Activated naive CD8-positive, alpha-beta T cell treated with anti-CD3 and anti-CD28 coated beads for 36 hours (primary cell): ENCODE data around the gene ANKRD28. TPM values are rescaled to one million over a fixed set of nuclear protein-coding genes. Genes with fewer than 3 reads are reported as not detected.

ENCODE experiments used
- DNase-seq: peaks from one replicate; pipeline ENCODE4 v3.0.0; 2021
- H3K27ac Mint-ChIP-seq: one replicate; pipeline ENCODE4 v1.8.0; 2022; ENCODE audit warnings: mild to moderate bottlenecking, moderate library complexity, mixed read lengths
- H3K27me3 Mint-ChIP-seq: one replicate; pipeline ENCODE4 v1.8.0; 2022; ENCODE audit warnings: mild to moderate bottlenecking, mixed read lengths
- H3K36me3 Mint-ChIP-seq: one replicate; pipeline ENCODE4 v1.8.0; 2021; ENCODE audit warnings: mild to moderate bottlenecking, mixed read lengths
- H3K4me1 Mint-ChIP-seq: one replicate; pipeline ENCODE4 v1.8.0; 2021; ENCODE audit warnings: mixed read lengths
- H3K4me3 Mint-ChIP-seq: one replicate; pipeline ENCODE4 v1.8.0; 2022; ENCODE audit warnings: mild to moderate bottlenecking, moderate library complexity, mixed read lengths
- H3K9me3 Mint-ChIP-seq: one replicate; pipeline ENCODE4 v1.8.0; 2022; ENCODE audit warnings: mixed read lengths
- total RNA-seq, 2 experiments: library from RNA; stranded (reverse); gene quantifications; one replicate each; pipeline ENCODE4 v1.2.3, GENCODE V29; 2021

Gene ANKRD28
- total RNA-seq, 2 experiments from 2014 or later: 31.2 to 33.1 TPM

DNA sequence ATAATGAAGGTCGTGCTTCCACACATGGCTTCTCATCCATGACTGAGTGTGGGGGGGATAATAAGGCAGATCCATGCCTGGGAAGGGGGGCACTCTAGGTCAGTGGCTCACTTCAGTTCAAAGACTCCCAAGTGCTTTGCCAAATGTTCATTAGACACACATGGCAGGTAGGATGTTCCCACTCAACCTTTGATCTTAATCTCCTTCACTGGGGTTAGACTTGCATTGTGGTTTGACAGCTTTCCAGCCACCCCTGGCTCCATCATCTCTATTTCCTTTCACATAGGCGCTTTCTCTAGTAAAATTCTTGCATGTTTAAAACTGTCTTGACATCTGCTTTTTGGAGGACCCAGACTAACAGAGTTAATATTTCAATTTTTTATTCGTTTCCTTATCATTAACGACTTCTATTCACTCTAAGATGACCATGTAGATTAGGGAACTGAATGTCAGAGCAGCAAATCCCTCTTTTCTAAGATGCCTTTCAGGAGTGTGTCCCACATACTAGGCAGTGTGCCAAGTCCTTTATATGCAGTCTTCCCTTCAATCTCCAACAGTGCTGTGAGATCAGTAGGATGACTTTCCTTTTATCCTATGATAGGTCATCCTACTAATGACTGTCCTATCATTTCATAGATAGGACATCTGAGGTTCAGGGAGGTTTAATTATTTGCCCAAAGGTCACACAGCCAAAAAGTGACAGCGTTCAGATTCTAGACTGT, 138.4 kb downstream of the ANKRD28 start:
- peaks cover 7% of the 10 kb centered on the region for H3K4me1 Mint-ChIP-seq
- no peaks in the 10 kb centered on the region for H3K27me3 Mint-ChIP-seq
- no peak overlapping the region for H3K27ac Mint-ChIP-seq
- peaks cover 11% of the 10 kb centered on the region for H3K36me3 Mint-ChIP-seq
- H3K9me3 Mint-ChIP-seq: peaks cover 21% of the 10 kb centered on the region
- no peak overlapping the region for H3K4me3 Mint-ChIP-seq
- DNase-seq: no peak

DNA sequence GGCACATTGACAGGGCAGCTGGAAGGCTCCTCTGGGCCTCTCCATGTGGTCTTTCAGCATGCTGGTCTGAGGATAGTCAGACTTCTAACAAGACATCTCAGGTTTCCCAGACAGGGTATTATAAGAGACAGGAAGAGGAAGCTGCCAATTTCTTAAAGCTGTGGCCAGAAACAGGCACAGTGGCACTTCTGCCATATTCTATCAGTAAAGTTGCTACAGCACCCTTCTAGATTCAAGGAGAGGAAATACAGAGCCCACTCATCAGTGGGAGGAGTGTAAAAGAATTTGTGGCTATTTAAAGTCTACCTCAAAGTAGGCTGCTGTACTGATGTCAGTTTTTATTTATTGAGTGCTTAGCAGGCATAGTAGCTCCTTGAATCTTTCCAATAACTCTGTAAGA, 140.8 kb downstream of the ANKRD28 start:
- peaks cover 12% of the 10 kb centered on the region for H3K36me3 Mint-ChIP-seq
- peaks cover under 1% of the 10 kb centered on the region for H3K27me3 Mint-ChIP-seq
- H3K4me1 Mint-ChIP-seq: peaks cover 7% of the 10 kb centered on the region
- DNase-seq: no peak
- no peak overlapping the region for H3K4me3 Mint-ChIP-seq
- no peak overlapping the region for H3K27ac Mint-ChIP-seq
- H3K9me3 Mint-ChIP-seq: peaks cover 16% of the 10 kb centered on the region

DNA sequence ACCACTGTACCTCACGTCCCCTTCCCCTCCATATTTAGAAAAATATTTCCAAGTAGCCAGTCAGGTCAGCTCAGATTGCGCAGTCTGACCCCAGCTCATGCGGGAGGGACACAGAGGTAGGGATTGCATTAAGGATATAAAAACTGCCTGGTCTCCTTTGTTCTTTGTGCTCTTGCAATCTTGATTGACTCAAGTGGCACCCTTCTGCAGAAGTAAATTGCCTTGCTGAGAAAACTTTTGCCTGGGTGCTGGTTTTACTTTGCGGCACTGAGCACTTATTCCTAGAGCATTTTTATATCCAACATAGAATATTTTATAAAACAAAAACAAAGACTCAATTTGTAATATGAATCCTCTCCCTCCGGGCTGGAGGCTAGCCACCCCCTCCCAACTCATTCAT, 141.4 kb downstream of the ANKRD28 start:
- H3K27ac Mint-ChIP-seq: no peak overlapping the region
- H3K4me1 Mint-ChIP-seq: peaks cover 7% of the 10 kb centered on the region
- no peak overlapping the region for H3K4me3 Mint-ChIP-seq
- H3K27me3 Mint-ChIP-seq: peaks cover 7% of the 10 kb centered on the region
- peaks cover 12% of the 10 kb centered on the region for H3K36me3 Mint-ChIP-seq
- no peak for DNase-seq
- peaks cover 16% of the 10 kb centered on the region for H3K9me3 Mint-ChIP-seq

DNA sequence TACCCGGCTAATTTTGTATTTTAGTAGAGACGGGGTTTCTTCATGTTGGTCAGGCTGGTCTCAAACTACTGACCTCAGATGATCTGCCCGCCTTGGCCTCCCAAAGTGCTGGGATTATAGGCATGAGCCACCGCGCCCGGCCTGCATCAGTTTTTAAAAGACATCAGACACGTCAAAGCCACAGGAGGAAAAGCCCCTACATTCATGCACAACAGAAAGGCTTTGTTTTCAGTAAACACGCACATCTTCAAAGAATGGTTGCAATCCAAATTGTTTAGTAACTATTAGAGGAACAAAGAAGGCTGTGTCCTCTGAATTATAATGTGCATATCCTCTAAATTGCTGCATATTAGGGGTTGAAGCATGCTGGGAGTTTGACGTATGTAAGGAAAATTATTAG, 142.9 kb downstream of the ANKRD28 start:
- Mint-ChIP-seq H3K4me3 (no peak overlapping the region), H3K27me3 (peaks cover 22% of the 10 kb centered on the region), H3K9me3 (peaks cover 16% of the 10 kb centered on the region), H3K27ac (no peak overlapping the region), H3K4me1 (peaks cover 5% of the 10 kb centered on the region), H3K36me3 (peaks cover 12% of the 10 kb centered on the region)
- no peak for DNase-seq

DNA sequence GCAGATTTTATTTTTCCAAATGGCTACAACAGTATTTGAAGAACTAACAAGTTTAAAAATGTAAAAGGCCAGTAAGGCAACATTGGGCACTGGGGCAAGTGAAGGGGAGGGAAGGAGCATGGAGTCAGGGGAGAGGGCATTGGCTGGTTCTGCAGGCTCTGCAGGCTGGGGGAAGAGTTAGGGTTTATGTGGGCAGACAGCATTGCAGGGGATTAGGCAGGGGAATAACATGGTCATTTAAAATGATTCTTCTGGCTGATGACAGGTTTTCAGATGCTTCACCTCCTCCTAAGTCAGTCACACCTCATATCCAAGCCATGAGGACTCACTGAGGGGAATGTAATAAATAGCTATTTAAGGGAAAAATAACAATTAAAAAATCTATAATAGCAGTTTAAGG, 143.7 kb downstream of the ANKRD28 start:
- DNase-seq: no peak
- Mint-ChIP-seq H3K27me3 (peaks cover 28% of the 10 kb centered on the region), H3K36me3 (peaks cover 17% of the 10 kb centered on the region), H3K9me3 (peaks cover 21% of the 10 kb centered on the region), H3K27ac (no peak overlapping the region), H3K4me1 (peaks cover 6% of the 10 kb centered on the region), H3K4me3 (no peak overlapping the region)

DNA sequence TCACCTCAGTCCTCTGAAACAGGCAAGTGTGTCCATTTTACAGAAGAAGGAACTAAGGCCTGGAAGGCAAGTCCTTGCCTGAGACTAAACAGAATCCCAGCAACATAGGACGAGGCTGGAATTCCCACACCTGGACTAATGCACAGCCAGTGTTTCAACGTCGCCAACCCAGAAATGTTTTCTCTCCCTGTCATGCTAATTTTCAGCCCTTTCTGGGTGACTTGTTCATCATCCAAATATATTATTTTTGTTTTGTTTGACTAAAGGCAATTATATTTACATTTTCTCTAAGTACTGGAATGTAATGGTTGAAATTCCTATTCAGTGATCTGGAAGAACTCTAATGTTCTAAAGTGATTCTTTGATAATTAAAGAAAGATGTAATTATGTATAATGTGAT, 144.5 kb downstream of the ANKRD28 start:
- Mint-ChIP-seq H3K36me3 (peaks cover 17% of the 10 kb centered on the region), H3K4me1 (peaks cover 12% of the 10 kb centered on the region), H3K27ac (no peak overlapping the region), H3K9me3 (peaks cover 21% of the 10 kb centered on the region), H3K4me3 (no peak overlapping the region), H3K27me3 (peaks cover 32% of the 10 kb centered on the region)
- no peak for DNase-seq

DNA sequence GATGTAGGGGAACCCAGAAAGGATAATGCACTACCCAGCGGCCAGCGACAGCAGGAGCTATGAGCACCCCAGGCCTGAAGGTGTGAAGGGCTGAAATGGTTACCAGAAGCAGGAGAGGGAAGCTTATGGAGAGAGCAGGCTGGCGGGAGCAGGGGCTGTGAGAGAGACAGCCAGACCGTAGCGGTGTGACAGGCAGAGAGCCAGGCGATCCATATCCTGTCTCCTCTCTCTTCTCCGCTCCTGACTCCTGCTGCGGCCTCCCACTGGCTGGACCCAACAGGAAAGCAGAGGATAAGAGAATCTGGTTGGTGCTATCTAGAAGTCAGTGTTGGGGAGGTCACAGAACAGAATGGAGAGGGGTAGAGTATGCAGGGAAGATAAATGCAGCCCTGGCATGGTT, 146.4 kb downstream of the ANKRD28 start:
- H3K4me3 Mint-ChIP-seq: no peak overlapping the region
- H3K9me3 Mint-ChIP-seq: peaks cover 13% of the 10 kb centered on the region
- no peak overlapping the region for H3K27ac Mint-ChIP-seq
- peaks cover 35% of the 10 kb centered on the region for H3K27me3 Mint-ChIP-seq
- no peak for DNase-seq
- H3K36me3 Mint-ChIP-seq: peaks cover 16% of the 10 kb centered on the region
- H3K4me1 Mint-ChIP-seq: peaks cover 30% of the 10 kb centered on the region

DNA sequence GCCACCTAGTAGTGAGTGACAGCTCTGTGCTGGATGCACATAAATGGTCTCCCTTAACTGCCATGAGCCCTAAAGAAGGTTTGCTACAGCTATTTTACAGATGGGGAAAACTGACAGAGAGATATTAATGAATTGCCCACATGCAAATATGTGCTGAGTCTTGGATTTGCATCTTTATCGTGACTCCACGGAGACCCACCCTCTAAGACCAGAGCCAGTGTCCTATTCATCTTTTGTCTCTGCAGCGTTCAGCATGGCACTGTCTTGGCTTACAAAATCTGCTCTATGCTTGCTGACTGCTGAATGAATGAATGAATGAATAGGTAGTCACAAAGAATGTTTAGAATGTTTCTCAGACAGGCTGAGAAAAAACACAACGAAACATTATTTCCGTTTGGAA, 147.9 kb downstream of the ANKRD28 start:
- no peak for DNase-seq
- peaks cover 41% of the 10 kb centered on the region for H3K27me3 Mint-ChIP-seq
- H3K4me1 Mint-ChIP-seq: peaks cover 33% of the 10 kb centered on the region
- H3K36me3 Mint-ChIP-seq: peaks cover 10% of the 10 kb centered on the region
- H3K4me3 Mint-ChIP-seq: no peak overlapping the region
- H3K27ac Mint-ChIP-seq: no peak overlapping the region
- H3K9me3 Mint-ChIP-seq: peaks cover 5% of the 10 kb centered on the region

DNA sequence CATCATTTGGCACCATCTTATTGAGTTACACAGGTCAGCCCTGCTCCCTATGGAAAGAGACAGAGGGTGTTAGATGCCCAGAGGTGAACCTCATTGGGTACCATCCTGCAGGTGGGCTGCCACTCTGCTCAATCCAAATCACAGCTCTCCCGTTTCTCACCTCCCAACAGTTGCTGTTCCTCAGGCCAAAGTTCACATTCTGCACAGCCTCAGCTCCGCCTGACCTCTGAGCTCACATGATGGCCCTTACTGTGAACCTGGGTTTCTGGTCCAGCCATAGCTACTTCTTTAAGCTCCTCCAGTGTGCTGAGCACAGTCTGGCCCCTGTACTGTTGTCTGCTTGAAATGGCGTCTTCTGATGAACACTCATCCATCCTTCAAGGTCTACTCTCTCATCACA, 148.4 kb downstream of the ANKRD28 start:
- peaks cover 10% of the 10 kb centered on the region for H3K36me3 Mint-ChIP-seq
- no peak overlapping the region for H3K4me3 Mint-ChIP-seq
- H3K27ac Mint-ChIP-seq: no peak overlapping the region
- H3K27me3 Mint-ChIP-seq: peaks cover 41% of the 10 kb centered on the region
- no peak for DNase-seq
- H3K9me3 Mint-ChIP-seq: peaks cover 4% of the 10 kb centered on the region
- peaks cover 33% of the 10 kb centered on the region for H3K4me1 Mint-ChIP-seq

DNA sequence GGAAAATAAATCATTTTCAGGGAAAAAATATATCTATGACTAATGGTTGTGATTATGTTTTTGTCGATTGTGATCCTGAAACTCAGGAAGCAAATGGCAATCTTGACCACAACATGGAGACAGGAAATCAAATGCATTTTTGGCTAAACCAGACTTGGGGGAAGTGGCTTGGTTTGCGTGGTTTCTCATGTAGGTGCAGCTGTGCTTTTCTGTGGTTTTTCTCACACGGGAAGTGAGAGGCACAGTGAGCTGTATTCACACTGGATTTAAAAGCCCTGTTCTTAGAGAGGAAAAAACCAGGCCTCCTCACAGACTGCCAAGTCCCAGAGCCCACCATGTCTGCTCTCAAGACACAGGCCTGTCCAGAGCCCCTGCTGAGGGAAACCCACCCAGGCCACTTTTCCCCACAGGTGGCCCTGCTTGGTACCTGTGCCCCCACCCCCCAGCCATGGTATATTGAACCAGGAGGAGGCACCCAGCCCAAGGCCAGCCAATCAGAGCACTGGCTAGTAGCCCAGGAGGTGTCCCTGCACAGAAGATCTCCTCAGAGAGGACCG, 150.1 kb downstream of the ANKRD28 start:
- peaks cover 4% of the 10 kb centered on the region for H3K9me3 Mint-ChIP-seq
- H3K4me3 Mint-ChIP-seq: peak overlapping the region; percentile 53
- peaks cover 33% of the 10 kb centered on the region for H3K4me1 Mint-ChIP-seq
- peaks cover 41% of the 10 kb centered on the region for H3K27me3 Mint-ChIP-seq
- peaks cover 9% of the 10 kb centered on the region for H3K36me3 Mint-ChIP-seq
- peak; percentile 71 for DNase-seq
- peak overlapping the region; percentile 86 for H3K27ac Mint-ChIP-seq

DNA sequence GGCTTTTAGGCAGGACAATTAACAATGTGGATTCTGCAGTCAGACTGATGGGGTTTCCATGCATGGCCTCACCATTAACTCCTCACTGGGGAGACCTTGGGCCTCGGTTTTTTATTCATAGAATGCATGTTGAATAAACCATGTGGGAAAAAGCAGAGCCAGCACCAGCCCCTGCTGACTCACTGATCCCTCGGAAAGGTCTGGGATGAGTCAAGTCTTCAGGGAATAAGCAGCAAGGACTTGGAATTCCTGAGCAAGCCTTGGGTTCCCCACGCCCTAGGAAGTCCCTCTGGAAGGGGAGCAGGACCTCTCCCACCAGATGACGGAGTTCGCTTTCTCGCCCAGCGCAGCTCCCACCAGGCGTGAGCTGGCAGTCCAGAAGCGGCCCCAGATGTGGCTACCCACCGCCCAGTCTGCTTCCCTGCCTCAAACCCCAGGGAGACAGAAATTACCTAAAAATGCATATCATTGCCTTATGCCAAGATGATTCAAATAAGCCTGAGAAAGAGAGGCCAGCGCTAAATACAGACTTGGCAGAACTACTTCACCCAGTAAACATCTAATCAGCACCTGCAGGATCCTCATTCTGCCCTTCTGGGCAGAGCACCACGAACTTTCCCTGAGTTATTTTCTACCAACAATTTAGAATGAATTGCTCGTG, 150.8 kb downstream of the ANKRD28 start:
- Mint-ChIP-seq H3K27ac (peak overlapping the region; percentile 86), H3K9me3 (peaks cover 4% of the 10 kb centered on the region), H3K36me3 (peaks cover 12% of the 10 kb centered on the region), H3K4me3 (peak overlapping the region; percentile 53), H3K4me1 (peaks cover 33% of the 10 kb centered on the region), H3K27me3 (peaks cover 40% of the 10 kb centered on the region)
- no peak for DNase-seq

DNA sequence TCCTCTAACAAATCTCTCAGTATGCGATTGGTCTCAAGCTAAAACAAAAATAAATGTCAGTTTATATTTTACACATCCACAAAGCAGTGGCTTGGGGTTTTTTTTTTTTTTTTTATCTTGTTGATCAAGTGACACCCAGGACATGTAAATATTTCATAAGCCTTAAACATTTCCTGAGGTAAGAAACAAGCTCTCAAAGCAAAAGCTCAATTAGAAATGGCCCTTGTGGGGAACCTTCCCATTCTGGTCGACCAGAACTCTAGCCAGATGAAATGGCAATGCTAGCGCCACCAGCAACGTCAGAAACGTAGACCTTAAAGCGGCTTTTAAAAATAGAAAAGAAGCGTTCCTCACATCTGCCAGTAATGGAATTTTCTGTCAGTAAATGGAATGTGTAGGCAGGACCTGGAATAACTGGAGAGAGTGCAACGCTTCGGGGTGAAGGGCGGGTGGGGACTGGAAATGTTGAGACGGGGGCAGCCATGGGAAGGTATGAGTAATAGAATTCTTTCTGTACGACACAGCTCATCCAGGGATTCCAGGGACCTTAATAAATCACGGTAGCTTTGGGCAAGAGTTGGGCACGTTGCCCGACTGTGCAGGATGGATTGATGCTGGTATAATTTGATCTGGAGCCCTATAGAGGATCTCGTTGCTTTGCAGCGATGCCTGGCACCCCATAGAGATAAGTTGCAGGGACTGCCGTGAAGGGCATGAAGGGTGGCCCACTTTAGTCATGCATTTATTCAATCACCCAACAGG, 151.9 kb downstream of the ANKRD28 start:
- Mint-ChIP-seq H3K4me1 (peaks cover 35% of the 10 kb centered on the region), H3K36me3 (peaks cover 14% of the 10 kb centered on the region), H3K27me3 (peaks cover 30% of the 10 kb centered on the region), H3K9me3 (peaks cover 4% of the 10 kb centered on the region), H3K27ac (no peak overlapping the region), H3K4me3 (no peak overlapping the region)
- no peak for DNase-seq

DNA sequence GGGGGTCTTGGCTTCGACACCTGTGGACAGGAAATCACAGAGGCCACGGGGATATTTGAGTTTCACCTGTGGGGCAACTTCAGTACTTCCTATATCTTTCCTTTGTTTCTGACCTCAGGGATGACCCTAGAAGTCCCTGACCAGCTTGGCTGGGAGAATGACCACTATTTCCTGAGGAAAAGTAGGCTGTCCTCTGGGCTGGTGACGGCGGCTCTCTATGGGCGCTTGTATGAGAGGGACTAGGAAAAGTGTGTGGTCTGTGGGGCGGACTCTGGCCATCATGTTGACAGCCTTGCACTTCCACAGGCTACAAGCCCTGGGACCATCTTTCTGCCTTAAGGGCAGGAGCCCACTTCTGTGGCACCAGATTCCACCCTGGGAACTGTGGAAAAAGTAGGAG, 152.5 kb downstream of the ANKRD28 start:
- no peak overlapping the region for H3K4me3 Mint-ChIP-seq

DNA sequence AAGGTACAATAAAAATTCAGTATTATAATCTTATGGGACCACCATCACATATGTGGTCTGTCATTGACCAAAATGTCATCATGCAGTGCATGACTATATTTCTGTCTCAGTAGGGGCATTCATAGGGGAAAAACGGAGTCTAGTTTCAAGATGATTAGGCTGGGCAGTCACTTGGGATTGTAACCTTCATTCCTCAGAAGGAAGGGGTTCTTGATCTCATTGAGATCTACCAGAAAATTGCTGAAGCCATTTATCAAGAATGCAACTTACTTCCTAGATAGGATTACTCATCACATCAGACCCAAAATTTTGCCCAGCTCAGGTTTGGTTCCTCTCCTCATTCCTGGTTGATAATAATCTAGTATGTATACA, 158.9 kb downstream of the ANKRD28 start:
- H3K27ac Mint-ChIP-seq: no peak overlapping the region
- peaks cover 5% of the 10 kb centered on the region for H3K36me3 Mint-ChIP-seq
- H3K9me3 Mint-ChIP-seq: no peaks in the 10 kb centered on the region
- H3K27me3 Mint-ChIP-seq: no peaks in the 10 kb centered on the region
- H3K4me1 Mint-ChIP-seq: peaks cover 39% of the 10 kb centered on the region
- H3K4me3 Mint-ChIP-seq: no peak overlapping the region
- DNase-seq: no peak

More for the DNA sequence above, 152.5 kb downstream of the ANKRD28 start:
- H3K27me3 Mint-ChIP-seq: peaks cover 23% of the 10 kb centered on the region
- H3K9me3 Mint-ChIP-seq: peaks cover 4% of the 10 kb centered on the region
- no peak overlapping the region for H3K27ac Mint-ChIP-seq
- peaks cover 14% of the 10 kb centered on the region for H3K36me3 Mint-ChIP-seq
- H3K4me1 Mint-ChIP-seq: peaks cover 35% of the 10 kb centered on the region
- no peak for DNase-seq
